ENCODE results near the gene MIPEP.

The MIPEP gene

DNA sequence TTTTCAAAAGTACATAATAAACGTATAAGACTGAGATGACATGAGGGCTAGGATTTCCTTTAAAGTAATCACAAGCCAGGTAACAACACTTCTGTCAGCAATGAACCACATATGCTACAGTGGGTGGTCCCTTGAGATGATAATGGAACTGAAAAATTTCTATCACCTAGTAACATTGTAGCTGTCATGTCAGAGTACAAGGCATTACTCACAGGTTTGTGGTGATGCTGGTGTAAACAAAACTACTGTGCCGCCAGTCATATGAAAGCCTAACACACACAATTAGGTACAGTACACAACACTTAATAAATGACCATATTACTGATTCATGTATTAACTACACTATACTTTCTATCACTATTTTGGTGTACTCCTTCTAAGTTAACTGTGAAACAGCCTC lies 36.8 kb downstream of the MIPEP start:
- Histone ChIP-seq H3K9me3 (no peaks in the 10 kb centered on the region), H3K27me3 (no peaks in the 10 kb centered on the region), H3K27ac (no peak overlapping the region), H3K36me3 (no peaks in the 10 kb centered on the region), H3K4me3 (ENCODE audit: low read depth in 1 of 2, low read length in 1 of 2) (no peak overlapping the region), H3K4me1 (ENCODE audit: control insufficient read depth in 1 of 2, insufficient read depth in 1 of 2, low read depth in 1 of 2, low read length in 1 of 2) (no peaks in the 10 kb centered on the region)
- TF ChIP-seq, protein P1, sequence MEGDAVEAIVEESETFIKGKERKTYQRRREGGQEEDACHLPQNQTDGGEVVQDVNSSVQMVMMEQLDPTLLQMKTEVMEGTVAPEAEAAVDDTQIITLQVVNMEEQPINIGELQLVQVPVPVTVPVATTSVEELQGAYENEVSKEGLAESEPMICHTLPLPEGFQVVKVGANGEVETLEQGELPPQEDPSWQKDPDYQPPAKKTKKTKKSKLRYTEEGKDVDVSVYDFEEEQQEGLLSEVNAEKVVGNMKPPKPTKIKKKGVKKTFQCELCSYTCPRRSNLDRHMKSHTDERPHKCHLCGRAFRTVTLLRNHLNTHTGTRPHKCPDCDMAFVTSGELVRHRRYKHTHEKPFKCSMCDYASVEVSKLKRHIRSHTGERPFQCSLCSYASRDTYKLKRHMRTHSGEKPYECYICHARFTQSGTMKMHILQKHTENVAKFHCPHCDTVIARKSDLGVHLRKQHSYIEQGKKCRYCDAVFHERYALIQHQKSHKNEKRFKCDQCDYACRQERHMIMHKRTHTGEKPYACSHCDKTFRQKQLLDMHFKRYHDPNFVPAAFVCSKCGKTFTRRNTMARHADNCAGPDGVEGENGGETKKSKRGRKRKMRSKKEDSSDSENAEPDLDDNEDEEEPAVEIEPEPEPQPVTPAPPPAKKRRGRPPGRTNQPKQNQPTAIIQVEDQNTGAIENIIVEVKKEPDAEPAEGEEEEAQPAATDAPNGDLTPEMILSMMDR (IDR thresholded peaks at IDR 0.05): no peak

DNA sequence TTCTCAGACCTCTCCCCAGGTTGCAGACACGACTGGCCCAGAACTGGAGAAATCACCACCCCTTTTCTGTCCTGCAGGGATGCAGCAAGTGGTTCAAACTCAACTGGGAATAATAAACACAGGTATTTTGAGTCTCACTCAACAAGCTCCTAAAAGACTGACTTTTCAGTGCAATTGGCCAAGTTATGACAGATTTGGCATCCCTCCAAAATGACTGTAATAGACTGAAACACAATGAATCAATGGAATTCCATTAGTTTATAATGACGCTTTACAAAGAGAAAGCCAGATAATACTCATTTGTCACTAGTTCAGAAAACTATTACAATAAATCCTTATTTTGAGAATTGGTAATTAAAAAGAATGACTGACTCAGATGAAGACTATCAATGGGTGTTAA lies 38.1 kb downstream of the MIPEP start:
- no peak overlapping the region for H3K27ac ChIP-seq
- H3K4me1 ChIP-seq (ENCODE audit: control insufficient read depth in 1 of 2, insufficient read depth in 1 of 2, low read depth in 1 of 2, low read length in 1 of 2): no peaks in the 10 kb centered on the region
- no peaks in the 10 kb centered on the region for H3K36me3 ChIP-seq
- no peaks in the 10 kb centered on the region for H3K9me3 ChIP-seq
- no peak overlapping the region for H3K4me3 ChIP-seq (ENCODE audit: low read depth in 1 of 2, low read length in 1 of 2)
- no peaks in the 10 kb centered on the region for H3K27me3 ChIP-seq
- TF ChIP-seq, protein P1 (IDR thresholded peaks at IDR 0.05): no peak

DNA sequence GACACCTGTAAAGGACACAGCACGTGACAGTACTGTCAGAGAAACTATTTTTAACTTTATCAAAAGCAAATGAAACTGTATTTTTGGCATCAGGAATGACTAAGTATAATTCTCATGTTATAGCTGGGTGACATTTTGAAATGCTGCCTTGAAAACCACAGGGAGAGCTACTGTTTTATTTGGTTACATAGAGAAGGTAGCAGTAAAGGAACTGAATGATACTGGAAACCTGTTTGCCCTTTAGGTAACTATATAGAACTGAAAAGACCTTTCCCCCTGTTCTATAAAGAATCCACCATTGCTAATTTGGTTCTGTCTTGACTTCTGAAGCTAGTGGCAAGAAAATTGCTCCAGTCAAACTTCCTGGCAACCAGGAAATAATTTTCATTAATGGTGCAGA lies 39.1 kb downstream of the MIPEP start:
- Histone ChIP-seq H3K27ac (no peak overlapping the region), H3K27me3 (no peaks in the 10 kb centered on the region), H3K4me3 (ENCODE audit: low read depth in 1 of 2, low read length in 1 of 2) (no peak overlapping the region), H3K36me3 (no peaks in the 10 kb centered on the region), H3K9me3 (no peaks in the 10 kb centered on the region), H3K4me1 (ENCODE audit: control insufficient read depth in 1 of 2, insufficient read depth in 1 of 2, low read depth in 1 of 2, low read length in 1 of 2) (no peaks in the 10 kb centered on the region)
- TF ChIP-seq, protein P1 (IDR thresholded peaks at IDR 0.05): no peak

DNA sequence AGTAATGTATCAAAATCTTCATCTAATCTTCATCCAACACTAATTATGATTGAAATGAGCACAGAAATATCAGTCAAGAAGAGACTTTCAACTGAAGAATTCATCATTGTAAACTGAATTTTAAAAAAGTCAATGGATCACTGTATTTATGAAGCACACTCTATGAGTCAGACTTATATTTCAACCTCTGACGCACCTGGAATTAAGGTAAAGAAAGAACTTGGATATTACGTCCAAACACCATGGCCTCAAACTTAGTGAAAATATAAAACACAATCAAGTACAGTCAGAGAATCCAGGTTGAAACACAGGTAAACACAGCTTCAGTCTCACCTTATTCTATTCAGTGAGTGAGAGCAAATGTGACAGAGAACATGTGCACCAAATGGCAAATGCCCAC lies 39.5 kb downstream of the MIPEP start:
- H3K27me3 ChIP-seq: no peaks in the 10 kb centered on the region
- no peaks in the 10 kb centered on the region for H3K4me1 ChIP-seq (ENCODE audit: control insufficient read depth in 1 of 2, insufficient read depth in 1 of 2, low read depth in 1 of 2, low read length in 1 of 2)
- no peaks in the 10 kb centered on the region for H3K9me3 ChIP-seq
- H3K4me3 ChIP-seq (ENCODE audit: low read depth in 1 of 2, low read length in 1 of 2): no peak overlapping the region
- TF ChIP-seq, protein P1 (IDR thresholded peaks at IDR 0.05): no peak
- no peak overlapping the region for H3K27ac ChIP-seq
- no peaks in the 10 kb centered on the region for H3K36me3 ChIP-seq

DNA sequence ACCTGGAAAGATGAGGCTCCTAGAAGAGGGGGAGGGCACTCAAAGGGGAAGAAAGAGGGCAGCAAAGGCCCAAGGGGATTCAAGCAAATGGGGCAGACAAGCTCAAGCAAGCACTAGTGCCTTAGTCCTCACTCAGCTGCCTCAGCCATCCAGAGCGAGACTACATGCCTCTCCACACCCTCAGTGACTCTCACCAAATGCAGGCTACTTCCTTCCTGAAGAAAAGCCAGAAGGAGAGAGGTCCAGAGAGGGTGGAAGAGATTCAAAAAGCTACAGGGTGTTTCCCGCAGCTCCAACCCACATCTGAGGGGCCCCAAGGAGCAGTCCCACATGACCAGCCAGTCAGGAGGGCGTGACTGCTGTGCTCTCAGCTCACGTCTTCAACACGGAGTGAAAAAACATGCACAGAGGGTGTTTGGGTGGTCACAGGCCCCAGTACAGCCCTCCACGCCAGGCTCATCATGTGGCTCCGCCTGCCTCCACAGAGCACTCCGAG lies 40.5 kb downstream of the MIPEP start:
- TF ChIP-seq, protein P1 (IDR thresholded peaks at IDR 0.05): no peak
- H3K9me3 ChIP-seq: no peaks in the 10 kb centered on the region
- H3K4me1 ChIP-seq (ENCODE audit: control insufficient read depth in 1 of 2, insufficient read depth in 1 of 2, low read depth in 1 of 2, low read length in 1 of 2): no peaks in the 10 kb centered on the region
- H3K36me3 ChIP-seq: no peaks in the 10 kb centered on the region
- no peak overlapping the region for H3K4me3 ChIP-seq (ENCODE audit: low read depth in 1 of 2, low read length in 1 of 2)
- H3K27ac ChIP-seq: no peak overlapping the region
- no peaks in the 10 kb centered on the region for H3K27me3 ChIP-seq

DNA sequence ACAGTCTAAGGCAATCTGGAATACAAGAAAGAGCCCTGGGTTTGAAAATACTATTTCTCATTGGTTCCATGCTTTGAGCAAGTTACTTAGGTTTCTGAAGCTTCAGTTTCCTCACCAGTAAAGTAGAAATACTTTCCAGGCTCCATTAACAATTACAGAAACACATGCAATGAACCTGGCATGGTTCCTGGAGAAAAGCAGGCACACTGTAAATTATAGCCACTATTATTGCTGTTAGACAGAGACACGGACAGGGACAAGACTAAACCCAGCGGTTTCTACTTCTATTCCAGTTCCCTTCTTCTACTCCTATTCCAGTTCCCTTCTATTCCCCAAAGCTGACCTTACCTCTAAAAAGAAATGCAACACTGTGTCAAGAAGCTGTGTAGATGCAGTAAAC lies 41.2 kb downstream of the MIPEP start:
- Histone ChIP-seq H3K4me3 (ENCODE audit: low read depth in 1 of 2, low read length in 1 of 2) (no peak overlapping the region), H3K27ac (no peak overlapping the region), H3K9me3 (no peaks in the 10 kb centered on the region), H3K36me3 (no peaks in the 10 kb centered on the region), H3K27me3 (no peaks in the 10 kb centered on the region), H3K4me1 (ENCODE audit: control insufficient read depth in 1 of 2, insufficient read depth in 1 of 2, low read depth in 1 of 2, low read length in 1 of 2) (no peaks in the 10 kb centered on the region)
- TF ChIP-seq, protein P1 (IDR thresholded peaks at IDR 0.05): no peak
